IMR-90 (cell line): Measurements from ENCODE around the gene GRIK3.

ENCODE experiments used
- CEBPB ChIP-seq: IDR thresholded peaks from 2 replicates; pipeline ENCODE4 v1.6.1; 2012; ENCODE audit warnings: low read depth, low read length, improper control_type of control experiment
- ELK1 ChIP-seq: fragments of 150-350 bp; IDR thresholded peaks from 2 replicates; pipeline ENCODE4 v1.6.1; 2016; ENCODE audit warnings: low read depth, mild to moderate bottlenecking, low read length, moderate library complexity, borderline replicate concordance
- MAFK ChIP-seq: IDR thresholded peaks from 2 replicates; pipeline ENCODE4 v1.6.1; 2012; ENCODE audit warnings: low read depth, low read length, improper control_type of control experiment
- MAZ ChIP-seq: IDR thresholded peaks from 2 replicates; pipeline ENCODE4 v1.6.1; 2012; ENCODE audit warnings: low read depth, mild to moderate bottlenecking, low read length, improper control_type of control experiment, moderate library complexity, borderline replicate concordance
- MXI1 ChIP-seq: IDR thresholded peaks from 2 replicates; pipeline ENCODE4 v1.6.1; 2012; ENCODE audit warnings: low read depth, mild to moderate bottlenecking, low read length, moderate library complexity, borderline replicate concordance
- NFE2L2 ChIP-seq: fragments of 150-350 bp; IDR thresholded peaks from 2 replicates; pipeline ENCODE4 v1.6.1; 2016; ENCODE audit warnings: low read depth, mild to moderate bottlenecking, low read length
- POLR2A ChIP-seq: IDR thresholded peaks from 2 replicates; pipeline ENCODE4 v1.6.1; 2012; ENCODE audit warnings: mild to moderate bottlenecking, low read depth, low read length
- RAD21 ChIP-seq: IDR thresholded peaks from 2 replicates; pipeline ENCODE4 v1.6.1; 2012; ENCODE audit warnings: low read length, improper control_type of control experiment
- RFX5 ChIP-seq: IDR thresholded peaks from 2 replicates; pipeline ENCODE4 v1.8.0; 2012; ENCODE audit warnings: low read depth, mild to moderate bottlenecking, low read length, moderate library complexity
- USF2 ChIP-seq: fragments of 150-350 bp; IDR thresholded peaks from 2 replicates; pipeline ENCODE4 v1.6.1; 2017; ENCODE audit warnings: mild to moderate bottlenecking, antibody characterized with exemption, low read length, low read depth
- TF ChIP-seq, protein P1 (sequence below): conservative IDR thresholded peaks from 2 replicates; pipeline ENCODE4 v1.5.1; 2012; ENCODE audit warnings: mild to moderate bottlenecking, low read depth, low read length, improper control_type of control experiment

GRCh38 chr1:36761113-36761512 lies 273.2 kb downstream of the GRIK3 start:
- TF ChIP-seq, protein P1, sequence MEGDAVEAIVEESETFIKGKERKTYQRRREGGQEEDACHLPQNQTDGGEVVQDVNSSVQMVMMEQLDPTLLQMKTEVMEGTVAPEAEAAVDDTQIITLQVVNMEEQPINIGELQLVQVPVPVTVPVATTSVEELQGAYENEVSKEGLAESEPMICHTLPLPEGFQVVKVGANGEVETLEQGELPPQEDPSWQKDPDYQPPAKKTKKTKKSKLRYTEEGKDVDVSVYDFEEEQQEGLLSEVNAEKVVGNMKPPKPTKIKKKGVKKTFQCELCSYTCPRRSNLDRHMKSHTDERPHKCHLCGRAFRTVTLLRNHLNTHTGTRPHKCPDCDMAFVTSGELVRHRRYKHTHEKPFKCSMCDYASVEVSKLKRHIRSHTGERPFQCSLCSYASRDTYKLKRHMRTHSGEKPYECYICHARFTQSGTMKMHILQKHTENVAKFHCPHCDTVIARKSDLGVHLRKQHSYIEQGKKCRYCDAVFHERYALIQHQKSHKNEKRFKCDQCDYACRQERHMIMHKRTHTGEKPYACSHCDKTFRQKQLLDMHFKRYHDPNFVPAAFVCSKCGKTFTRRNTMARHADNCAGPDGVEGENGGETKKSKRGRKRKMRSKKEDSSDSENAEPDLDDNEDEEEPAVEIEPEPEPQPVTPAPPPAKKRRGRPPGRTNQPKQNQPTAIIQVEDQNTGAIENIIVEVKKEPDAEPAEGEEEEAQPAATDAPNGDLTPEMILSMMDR = no peak
- TF ChIP-seq RAD21 (no peak), NFE2L2 (no peak), RFX5 (no peak), POLR2A (no peak), MXI1 (no peak), MAZ (no peak), CEBPB (no peak), USF2 (no peak), MAFK (no peak), ELK1 (no peak)
